ENCODE measurements around the gene C5orf58. TPM values are rescaled to one million over a fixed set of nuclear protein-coding genes. Genes with fewer than 3 reads are reported as not detected.

C5orf58 gene
- total and polyA plus RNA-seq, 4 experiments from 2014 or later, result 2.4 TPM; not detected in 3

DNA sequence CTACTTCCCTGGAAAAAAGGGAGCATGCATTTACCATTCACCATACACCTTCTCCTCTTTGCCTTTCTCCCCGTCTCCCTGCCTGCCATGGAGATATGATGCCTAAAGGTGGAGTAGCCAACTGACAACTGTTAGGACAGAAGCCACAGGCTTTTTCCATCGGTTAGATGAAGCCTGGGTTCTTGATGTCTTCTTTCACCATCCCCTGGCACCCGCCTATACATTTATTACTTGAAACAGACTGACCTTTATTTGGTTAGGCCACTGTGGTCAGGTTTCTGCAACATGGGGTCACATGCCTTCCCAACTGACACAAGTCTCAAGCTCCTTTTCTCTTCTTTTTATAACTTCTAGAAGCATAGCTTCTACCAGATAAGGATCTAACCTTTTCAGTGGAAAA is 57.7 kb downstream of the C5orf58 start:
- Mint-ChIP-seq H3K4me3 (peak overlapping the region in 7 of 8 donors; percentile 70 to 99 (median 96)), H3K4me1 (peaks cover 84 to 100% (median 89%) of the 10 kb centered on the region in 4 donors), H3K9me3 (no peaks in the 10 kb centered on the region), H3K27ac (peak overlapping the region; percentile 87 to 100 (median 96)), H3K27me3 (no peaks in the 10 kb centered on the region), H3K36me3 (peaks cover 88 to 99% of the 10 kb centered on the region in 2 donors)
- Histone ChIP-seq H3K4me1 (ENCODE audit: insufficient read depth, low read length) (peaks cover 96% of the 10 kb centered on the region), H3K27ac (ENCODE audit: low read depth, low read length) (peak overlapping the region; percentile 90), H3K9me3 (ENCODE audit: control insufficient read depth in 1 of 2, low read length in 2 of 2) (no peaks in the 10 kb centered on the region), H3K36me3 (ENCODE audit: insufficient read depth, low read length) (peaks cover 79% of the 10 kb centered on the region), H3K4me3 (ENCODE audit: low read length in 2 of 2) (no peak overlapping the region), H3K27me3 (ENCODE audit: insufficient read depth, low read length) (no peaks in the 10 kb centered on the region)
- DNase-seq, result no peak
- CTCF ChIA-PET (ENCODE audit: partially characterized antibody), result interaction anchor here (1.9 to 19.2 kb wide), 6 partner anchors 11 to 65 kb away, joined by 5 to 384 read pairs (median 106); no protein-coding TSS in a partner anchor
- POLR2A ChIA-PET (ENCODE audit: partially characterized antibody), result interaction anchor here (1.7 to 32.1 kb wide), 4 partner anchors 7 to 48 kb away, joined by 6 to 1265 read pairs (median 964); partner anchors contain the start of gene LCP2
- intact Hi-C loops (cut with micrococcal nuclease), result no loop called here

DNA sequence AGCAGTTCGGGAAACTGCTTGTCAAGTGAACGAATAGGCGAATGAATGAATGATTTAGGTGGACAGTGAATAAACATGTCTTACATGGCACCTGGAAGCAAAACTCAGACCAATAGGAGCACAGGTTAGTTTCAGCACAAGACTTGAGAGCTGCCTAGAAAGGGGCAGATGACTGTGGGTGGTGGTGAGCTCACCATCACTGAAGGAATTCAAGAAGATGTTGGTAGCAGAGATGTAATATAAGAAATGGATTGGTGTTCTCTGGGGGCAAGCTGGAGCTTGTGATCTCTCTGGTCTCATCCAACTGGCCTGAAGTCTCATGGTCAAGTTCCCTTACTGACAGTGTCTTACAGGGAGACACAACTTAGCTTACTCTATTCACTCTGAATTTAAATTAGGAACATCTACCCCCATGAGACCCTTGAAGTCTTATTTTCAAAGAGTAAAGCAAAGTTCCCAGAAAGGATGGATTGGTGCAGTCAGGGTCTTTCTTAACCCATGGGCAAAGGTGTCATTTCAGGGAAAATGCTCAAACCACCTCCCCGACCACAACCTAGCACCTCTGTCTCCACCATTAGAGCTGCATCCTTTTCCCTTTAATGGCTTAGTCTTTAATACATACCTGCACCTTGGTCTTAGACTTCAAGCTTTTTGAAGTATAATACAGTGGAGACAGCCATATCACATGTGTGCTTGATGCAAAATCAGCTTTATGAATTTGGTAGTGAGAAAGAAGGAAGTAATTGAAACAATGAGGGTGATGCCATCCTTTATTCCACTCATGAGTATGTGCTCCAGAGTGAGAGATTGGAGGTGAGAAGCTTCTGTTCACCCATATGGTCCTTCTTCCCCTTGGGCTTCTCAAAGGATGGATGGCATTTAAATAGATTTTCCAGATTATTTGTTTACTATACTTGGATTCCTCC is 59.7 kb downstream of the C5orf58 start:
- H3K27ac Mint-ChIP-seq, result peak overlapping the region; percentile 87 to 100 (median 96)
- peaks cover 60% of the 10 kb centered on the region for H3K36me3 ChIP-seq (ENCODE audit: insufficient read depth, low read length)
- peak overlapping the region; percentile 90 for H3K27ac ChIP-seq (ENCODE audit: low read depth, low read length)
- no peaks in the 10 kb centered on the region for H3K9me3 ChIP-seq (ENCODE audit: control insufficient read depth in 1 of 2, low read length in 2 of 2)
- peaks cover 65 to 100% (median 70%) of the 10 kb centered on the region in 4 donors for H3K4me1 Mint-ChIP-seq
- peaks cover 84 to 99% of the 10 kb centered on the region in 2 donors for H3K36me3 Mint-ChIP-seq
- H3K27me3 Mint-ChIP-seq, result no peaks in the 10 kb centered on the region
- CTCF ChIA-PET (ENCODE audit: partially characterized antibody), result interaction anchor here (1.3 to 19.2 kb wide), 9 partner anchors 10 to 66 kb away, joined by 3 to 384 read pairs (median 28); no protein-coding TSS in a partner anchor
- H3K27me3 ChIP-seq (ENCODE audit: insufficient read depth, low read length), result no peaks in the 10 kb centered on the region
- H3K9me3 Mint-ChIP-seq, result no peaks in the 10 kb centered on the region
- H3K4me3 ChIP-seq (ENCODE audit: low read length in 2 of 2), result peak overlapping the region; percentile 33 to 97
- DNase-seq, result no peak
- intact Hi-C loops (cut with micrococcal nuclease), result no loop called here
- H3K4me3 Mint-ChIP-seq, result peak overlapping the region; percentile 95 to 99 (median 98)
- POLR2A ChIA-PET (ENCODE audit: partially characterized antibody), result interaction anchor here (0.6 to 32.1 kb wide), 10 partner anchors 5 to 66 kb away, joined by 3 to 1265 read pairs (median 22); partner anchors contain the start of gene LCP2
- peaks cover 77% of the 10 kb centered on the region for H3K4me1 ChIP-seq (ENCODE audit: insufficient read depth, low read length)

DNA sequence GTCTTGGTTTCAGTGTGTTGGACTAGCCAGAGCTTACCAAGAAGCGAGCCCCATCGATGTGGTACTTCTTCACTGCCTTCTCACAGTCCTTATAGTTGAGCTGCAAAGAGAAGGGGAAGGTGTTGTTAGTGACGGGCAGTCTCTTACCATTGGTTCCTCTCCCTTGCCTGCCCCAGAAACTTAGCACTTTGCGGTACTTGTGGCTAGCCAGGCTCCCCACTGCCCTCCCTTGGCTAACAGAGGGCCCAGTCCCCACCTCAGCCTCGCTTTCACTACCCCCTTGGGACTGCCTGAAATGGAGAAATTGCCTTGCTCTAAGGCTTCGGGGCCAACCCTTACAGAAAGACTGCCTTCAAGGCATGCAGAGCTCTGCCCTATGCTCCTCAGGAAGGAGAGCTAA is 60.5 kb downstream of the C5orf58 start:
- POLR2A ChIA-PET (ENCODE audit: partially characterized antibody), result interaction anchor here (1.8 to 32.1 kb wide), 9 partner anchors 4 to 67 kb away, joined by 5 to 1265 read pairs (median 29); partner anchors contain the start of gene LCP2
- Mint-ChIP-seq H3K9me3 (no peaks in the 10 kb centered on the region), H3K4me1 (peaks cover 59 to 100% (median 67%) of the 10 kb centered on the region in 4 donors), H3K27me3 (no peaks in the 10 kb centered on the region), H3K27ac (peak overlapping the region; percentile 87 to 100 (median 96)), H3K4me3 (peak overlapping the region; percentile 95 to 99 (median 98)), H3K36me3 (peaks cover 76 to 98% of the 10 kb centered on the region in 2 donors)
- H3K4me1 ChIP-seq (ENCODE audit: insufficient read depth, low read length), result peaks cover 76% of the 10 kb centered on the region
- peak overlapping the region; percentile 90 for H3K27ac ChIP-seq (ENCODE audit: low read depth, low read length)
- no peaks in the 10 kb centered on the region for H3K9me3 ChIP-seq (ENCODE audit: control insufficient read depth in 1 of 2, low read length in 2 of 2)
- peaks cover 54% of the 10 kb centered on the region for H3K36me3 ChIP-seq (ENCODE audit: insufficient read depth, low read length)
- H3K4me3 ChIP-seq (ENCODE audit: low read length in 2 of 2), result peak overlapping the region; percentile 33 to 97
- intact Hi-C loops (cut with micrococcal nuclease), result no loop called here
- peak in 4 of 5 donors; percentile 47 to 77 (median 50) for DNase-seq
- no peaks in the 10 kb centered on the region for H3K27me3 ChIP-seq (ENCODE audit: insufficient read depth, low read length)
- CTCF ChIA-PET (ENCODE audit: partially characterized antibody), result interaction anchor here (0.7 to 19.2 kb wide), 11 partner anchors 9 to 117 kb away, joined by 3 to 384 read pairs (median 19); no protein-coding TSS in a partner anchor

DNA sequence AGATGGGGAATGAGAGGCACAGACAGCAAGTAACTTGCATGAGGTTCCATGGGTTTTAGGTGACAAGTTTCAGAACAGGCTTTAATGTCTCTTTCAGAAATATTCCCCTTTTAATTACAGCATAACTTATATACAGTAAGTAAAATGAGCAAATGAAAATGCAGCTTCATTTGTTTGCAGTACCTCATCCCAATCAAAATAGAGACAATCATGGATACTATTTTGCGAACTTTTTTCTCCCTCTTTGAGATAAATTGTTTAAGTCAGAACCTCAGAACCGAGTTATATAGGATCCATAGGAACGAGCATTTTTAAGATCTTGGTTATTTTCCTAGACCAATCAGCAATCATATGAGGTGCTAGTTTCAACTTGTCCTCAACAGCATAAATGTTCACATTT is 61.3 kb downstream of the C5orf58 start:
- POLR2A ChIA-PET (ENCODE audit: partially characterized antibody), result interaction anchor here (1.8 to 32.1 kb wide), 8 partner anchors 3 to 67 kb away, joined by 6 to 1265 read pairs (median 54); partner anchors contain the start of gene LCP2
- peaks cover 46% of the 10 kb centered on the region for H3K36me3 ChIP-seq (ENCODE audit: insufficient read depth, low read length)

DNA sequence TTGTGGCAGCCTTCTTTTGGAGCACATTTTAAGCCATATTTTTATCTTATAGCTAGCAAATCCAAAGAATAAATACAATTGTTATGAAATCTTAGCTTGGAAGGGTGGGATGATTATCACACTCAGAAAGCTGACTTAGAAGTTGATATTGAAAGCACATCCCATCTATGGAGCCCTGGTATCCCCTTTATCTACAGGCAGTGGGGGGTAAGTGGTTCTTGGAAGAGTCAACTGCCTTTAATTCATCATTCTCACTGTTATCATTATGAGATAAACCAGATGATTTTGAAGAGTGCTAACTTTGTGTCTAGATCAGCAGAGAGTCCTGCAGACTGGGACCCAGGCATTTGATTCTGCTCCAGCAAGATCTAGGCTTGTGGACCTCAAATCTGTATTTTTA is 61.8 kb downstream of the C5orf58 start:
- DNase-seq, result no peak
- peaks cover 56 to 93% (median 66%) of the 10 kb centered on the region in 4 donors for H3K4me1 Mint-ChIP-seq
- H3K36me3 Mint-ChIP-seq, result peaks cover 64 to 85% of the 10 kb centered on the region in 2 donors
- no peaks in the 10 kb centered on the region for H3K27me3 Mint-ChIP-seq
- peaks cover 76% of the 10 kb centered on the region for H3K4me1 ChIP-seq (ENCODE audit: insufficient read depth, low read length)
- H3K9me3 Mint-ChIP-seq, result no peaks in the 10 kb centered on the region
- H3K4me3 Mint-ChIP-seq, result peak overlapping the region; percentile 95 to 99 (median 98)
- H3K27ac ChIP-seq (ENCODE audit: low read depth, low read length), result peak overlapping the region; percentile 90
- no peaks in the 10 kb centered on the region for H3K27me3 ChIP-seq (ENCODE audit: insufficient read depth, low read length)
- H3K9me3 ChIP-seq (ENCODE audit: control insufficient read depth in 1 of 2, low read length in 2 of 2), result no peaks in the 10 kb centered on the region
- H3K36me3 ChIP-seq (ENCODE audit: insufficient read depth, low read length), result peaks cover 43% of the 10 kb centered on the region
- ChIA-PET CTCF (ENCODE audit: partially characterized antibody) (interaction anchor here (0.9 to 19.2 kb wide), 9 partner anchors 10 to 140 kb away, joined by 3 to 384 read pairs (median 25); no protein-coding TSS in a partner anchor), POLR2A (ENCODE audit: partially characterized antibody) (interaction anchor here (1.8 to 32.1 kb wide), 6 partner anchors 3 to 44 kb away, joined by 9 to 1265 read pairs (median 372); partner anchors contain the start of gene LCP2)
- peak overlapping the region; percentile 93 to 100 (median 96) for H3K27ac Mint-ChIP-seq
- H3K4me3 ChIP-seq (ENCODE audit: low read length in 2 of 2), result peak overlapping the region; percentile 97 to 99
- intact Hi-C loops (cut with micrococcal nuclease), result no loop called here

More for the DNA sequence above, 61.3 kb downstream of the C5orf58 start:
- H3K27me3 ChIP-seq (ENCODE audit: insufficient read depth, low read length), result no peaks in the 10 kb centered on the region
- Mint-ChIP-seq H3K4me3 (peak overlapping the region; percentile 95 to 99 (median 98)), H3K9me3 (no peaks in the 10 kb centered on the region), H3K4me1 (peaks cover 57 to 98% (median 66%) of the 10 kb centered on the region in 4 donors), H3K27me3 (no peaks in the 10 kb centered on the region), H3K36me3 (peaks cover 69 to 90% of the 10 kb centered on the region in 2 donors), H3K27ac (peak overlapping the region in 6 of 7 donors; percentile 60 to 100 (median 96))
- peak overlapping the region; percentile 90 for H3K27ac ChIP-seq (ENCODE audit: low read depth, low read length)
- H3K4me1 ChIP-seq (ENCODE audit: insufficient read depth, low read length), result peaks cover 76% of the 10 kb centered on the region
- no peaks in the 10 kb centered on the region for H3K9me3 ChIP-seq (ENCODE audit: control insufficient read depth in 1 of 2, low read length in 2 of 2)
- DNase-seq, result no peak
- intact Hi-C loops (cut with micrococcal nuclease), result no loop called here
- H3K4me3 ChIP-seq (ENCODE audit: low read length in 2 of 2), result peak overlapping the region; percentile 33 to 97
- CTCF ChIA-PET (ENCODE audit: partially characterized antibody), result interaction anchor here (0.7 to 19.2 kb wide), 13 partner anchors 8 to 140 kb away, joined by 3 to 384 read pairs (median 19); no protein-coding TSS in a partner anchor
